ENCODE data around the gene HSD17B4.

- TF ChIP-seq POLR2A (IDR thresholded peaks at IDR 0.05) (no peak), CTCF (IDR thresholded peaks at IDR 0.05) (no peak)
Observed at GRCh38 chr5:119402555-119402954, 49.7 kb upstream of the HSD17B4 start.

Measured in Peyer's patch (tissue), 4 donors.